GM20000 (cell line): Measurements from ENCODE around the gene FAM50B.

Source experiments
- DNase-seq: peaks from one replicate; pipeline ENCODE4 v3.0.0; 2012; ENCODE audit warnings: low spot score
- CTCF ChIP-seq: IDR thresholded peaks from 2 replicates; pipeline ENCODE4 v1.5.1; 2012; ENCODE audit warnings: mild to moderate bottlenecking, control low read depth; ENCODE audit errors: extremely low read depth, missing control alignments

FAM50B gene

GRCh38 chr6:3848925-3849605 lies at the start of gene FAM50B:
Gene FAM50B, plus strand, starts transcription at chr6:3849373. Its CDS starts 439 bp downstream, at chr6:3849812.
- DNase-seq: peak; percentile 89
- TF ChIP-seq CTCF: peak; percentile 75

GRCh38 chr6:3799719-3800118 lies 49.5 kb upstream of the FAM50B start:
- no peak for TF ChIP-seq CTCF
- DNase-seq: no peak

GRCh38 chr6:3800850-3801591 lies 48.2 kb upstream of the FAM50B start:
- DNase-seq: no peak
- no peak for TF ChIP-seq CTCF

GRCh38 chr6:3801960-3802359 lies 47.2 kb upstream of the FAM50B start:
- DNase-seq: no peak

GRCh38 chr6:3803627-3804468 lies 45.3 kb upstream of the FAM50B start:
- DNase-seq: peak; percentile 46
- no peak for TF ChIP-seq CTCF

More at GRCh38 chr6:3801960-3802359, 47.2 kb upstream of the FAM50B start:
- no peak for TF ChIP-seq CTCF

- no peak for TF ChIP-seq CTCF
- DNase-seq: no peak
Measured at GRCh38 chr6:3804964-3805363, 44.2 kb upstream of the FAM50B start.
